Breast epithelium (tissue), 3 donors: ENCODE measurements around the gene PRR19.

Source experiments
- CTCF ChIP-seq, 3 donors: fragments of 450-650 bp; IDR thresholded peaks; one replicate each; pipeline ENCODE4 v1.5.1; 2016 to 2017; ENCODE audit warnings: antibody characterized with exemption in 3 of 3, mild to moderate bottlenecking in 3 of 3, moderate library complexity in 3 of 3
- POLR2AphosphoS5 ChIP-seq, 3 donors: sonication (generic); formaldehyde crosslinking; IDR thresholded peaks; one replicate each; pipeline ENCODE4 v1.6.1; 2017; ENCODE audit warnings: antibody characterized with exemption in 3 of 3

GRCh38 chr19:42312370-42312769 is 10.4 kb downstream of the PRR19 start:
- TF ChIP-seq CTCF (IDR thresholded peaks at IDR 0.05), result no peak
- TF ChIP-seq POLR2AphosphoS5 (IDR thresholded peaks at IDR 0.05), result no peak
